ENCODE data around the gene SETD6.

The SETD6 gene

DNA sequence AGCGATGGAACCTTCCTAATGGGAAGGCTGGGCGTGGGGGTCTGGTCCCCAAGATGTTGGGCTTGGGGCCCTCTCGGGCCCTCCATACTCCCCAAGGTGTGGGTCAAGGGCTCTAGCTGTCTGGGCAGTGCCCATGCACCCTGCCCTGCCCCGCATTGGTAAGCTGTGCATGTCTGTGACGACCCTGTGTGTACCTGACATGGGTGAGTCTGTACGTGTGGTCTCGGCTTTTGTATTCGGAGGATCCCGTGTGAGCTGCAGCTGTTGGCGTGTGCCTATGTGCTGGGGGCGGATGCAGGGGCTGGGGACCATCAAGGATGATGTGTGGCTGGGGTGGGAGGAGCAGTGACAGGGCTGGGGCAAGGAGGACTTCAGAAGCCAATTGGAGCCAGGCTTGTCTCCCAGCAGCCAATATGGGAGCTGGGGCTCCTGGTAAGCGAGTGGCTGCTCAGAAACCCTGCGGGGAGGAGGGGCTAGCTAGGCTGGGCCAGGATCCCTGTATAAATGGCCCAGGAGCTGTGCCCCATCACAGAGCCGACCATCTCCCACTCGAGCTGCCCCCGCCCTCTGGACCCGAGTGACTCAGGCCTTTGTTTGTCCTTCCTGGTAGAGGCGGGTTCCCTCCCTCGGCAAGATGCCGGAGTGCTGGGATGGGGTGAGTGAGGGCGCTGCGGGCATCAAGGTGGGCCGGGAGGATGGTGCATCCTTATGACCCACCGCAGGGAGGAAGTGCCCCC lies 15.5 kb upstream of the SETD6 start, which contains the start of gene NDRG4 (continued):
- peak; percentile 69 for TF ChIP-seq ZNF398 (tag by site-specific recombination; IDR thresholded peaks at IDR 0.05)
- TF ChIP-seq ZNF670 (tag by site-specific recombination; IDR thresholded peaks at IDR 0.05; ENCODE audit: low read depth), result no peak
- peak; percentile 44 for TF ChIP-seq ZNF366 (tag by site-specific recombination; conservative IDR thresholded peaks at IDR 0.05)
- peak; percentile 60; the same call in 1 of the 2 replicates for TF ChIP-seq SP3 (tag by site-specific recombination; IDR thresholded peaks at IDR 0.05)
- no peak for TF ChIP-seq ZNF654 (tag by site-specific recombination; IDR thresholded peaks at IDR 0.05; ENCODE audit: low read depth)
- no peak for TF ChIP-seq ZNF19 (tag by site-specific recombination; IDR thresholded peaks at IDR 0.05; ENCODE audit: low read depth)
- TF ChIP-seq, protein P1, sequence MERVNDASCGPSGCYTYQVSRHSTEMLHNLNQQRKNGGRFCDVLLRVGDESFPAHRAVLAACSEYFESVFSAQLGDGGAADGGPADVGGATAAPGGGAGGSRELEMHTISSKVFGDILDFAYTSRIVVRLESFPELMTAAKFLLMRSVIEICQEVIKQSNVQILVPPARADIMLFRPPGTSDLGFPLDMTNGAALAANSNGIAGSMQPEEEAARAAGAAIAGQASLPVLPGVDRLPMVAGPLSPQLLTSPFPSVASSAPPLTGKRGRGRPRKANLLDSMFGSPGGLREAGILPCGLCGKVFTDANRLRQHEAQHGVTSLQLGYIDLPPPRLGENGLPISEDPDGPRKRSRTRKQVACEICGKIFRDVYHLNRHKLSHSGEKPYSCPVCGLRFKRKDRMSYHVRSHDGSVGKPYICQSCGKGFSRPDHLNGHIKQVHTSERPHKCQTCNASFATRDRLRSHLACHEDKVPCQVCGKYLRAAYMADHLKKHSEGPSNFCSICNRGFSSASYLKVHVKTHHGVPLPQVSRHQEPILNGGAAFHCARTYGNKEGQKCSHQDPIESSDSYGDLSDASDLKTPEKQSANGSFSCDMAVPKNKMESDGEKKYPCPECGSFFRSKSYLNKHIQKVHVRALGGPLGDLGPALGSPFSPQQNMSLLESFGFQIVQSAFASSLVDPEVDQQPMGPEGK (tag by site-specific recombination; IDR thresholded peaks at IDR 0.05), result peak; percentile 71
- peak; percentile 51; the same call in 1 of the 2 replicates for TF ChIP-seq YY2 (tag by site-specific recombination; IDR thresholded peaks at IDR 0.05)
- TF ChIP-seq ZNF639 (tag by site-specific recombination; IDR thresholded peaks at IDR 0.05), result no peak
- 0 out of 2 replicates have a peak, but pooled peaks have one; percentile 29 for TF ChIP-seq ZNF660 (tag by site-specific recombination; IDR thresholded peaks at IDR 0.05)
- TF ChIP-seq ZNF391 (tag by site-specific recombination; IDR thresholded peaks at IDR 0.05; ENCODE audit: borderline replicate concordance, low read depth), result no peak
- no peak for TF ChIP-seq IKZF3 (tag by site-specific recombination; IDR thresholded peaks at IDR 0.05)
- TF ChIP-seq, protein P2, sequence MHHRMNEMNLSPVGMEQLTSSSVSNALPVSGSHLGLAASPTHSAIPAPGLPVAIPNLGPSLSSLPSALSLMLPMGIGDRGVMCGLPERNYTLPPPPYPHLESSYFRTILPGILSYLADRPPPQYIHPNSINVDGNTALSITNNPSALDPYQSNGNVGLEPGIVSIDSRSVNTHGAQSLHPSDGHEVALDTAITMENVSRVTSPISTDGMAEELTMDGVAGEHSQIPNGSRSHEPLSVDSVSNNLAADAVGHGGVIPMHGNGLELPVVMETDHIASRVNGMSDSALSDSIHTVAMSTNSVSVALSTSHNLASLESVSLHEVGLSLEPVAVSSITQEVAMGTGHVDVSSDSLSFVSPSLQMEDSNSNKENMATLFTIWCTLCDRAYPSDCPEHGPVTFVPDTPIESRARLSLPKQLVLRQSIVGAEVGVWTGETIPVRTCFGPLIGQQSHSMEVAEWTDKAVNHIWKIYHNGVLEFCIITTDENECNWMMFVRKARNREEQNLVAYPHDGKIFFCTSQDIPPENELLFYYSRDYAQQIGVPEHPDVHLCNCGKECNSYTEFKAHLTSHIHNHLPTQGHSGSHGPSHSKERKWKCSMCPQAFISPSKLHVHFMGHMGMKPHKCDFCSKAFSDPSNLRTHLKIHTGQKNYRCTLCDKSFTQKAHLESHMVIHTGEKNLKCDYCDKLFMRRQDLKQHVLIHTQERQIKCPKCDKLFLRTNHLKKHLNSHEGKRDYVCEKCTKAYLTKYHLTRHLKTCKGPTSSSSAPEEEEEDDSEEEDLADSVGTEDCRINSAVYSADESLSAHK (tag by site-specific recombination; IDR thresholded peaks at IDR 0.05), result 0 out of 2 replicates have a peak, but pooled peaks have one; percentile 10
- peak; percentile 91 for TF ChIP-seq ZXDB (tag by site-specific recombination; IDR thresholded peaks at IDR 0.05)
- no peak for TF ChIP-seq KLF10 (tag by site-specific recombination; IDR thresholded peaks at IDR 0.05)
- 0 out of 2 replicates have a peak, but pooled peaks have one; percentile 12 for TF ChIP-seq ZBTB20 (tag by site-specific recombination; IDR thresholded peaks at IDR 0.05)
- TF ChIP-seq ZNF221 (tag by site-specific recombination; IDR thresholded peaks at IDR 0.05; ENCODE audit: borderline replicate concordance), result no peak
- no peak for TF ChIP-seq REPIN1 (tag by site-specific recombination; IDR thresholded peaks at IDR 0.05; ENCODE audit: low read depth)
- TF ChIP-seq ZNF558 (tag by site-specific recombination; IDR thresholded peaks at IDR 0.05), result no peak
- TF ChIP-seq GFI1B (tag by site-specific recombination; IDR thresholded peaks at IDR 0.05), result no peak
- TF ChIP-seq KLF8 (tag by site-specific recombination; IDR thresholded peaks at IDR 0.05), result no peak
- peak; percentile 87 for TF ChIP-seq EGR2 (tag by site-specific recombination; IDR thresholded peaks at IDR 0.05; ENCODE audit: low read depth)
- TF ChIP-seq SP2 (tag by site-specific recombination; IDR thresholded peaks at IDR 0.05), result peak; percentile 91
- TF ChIP-seq, protein P3, sequence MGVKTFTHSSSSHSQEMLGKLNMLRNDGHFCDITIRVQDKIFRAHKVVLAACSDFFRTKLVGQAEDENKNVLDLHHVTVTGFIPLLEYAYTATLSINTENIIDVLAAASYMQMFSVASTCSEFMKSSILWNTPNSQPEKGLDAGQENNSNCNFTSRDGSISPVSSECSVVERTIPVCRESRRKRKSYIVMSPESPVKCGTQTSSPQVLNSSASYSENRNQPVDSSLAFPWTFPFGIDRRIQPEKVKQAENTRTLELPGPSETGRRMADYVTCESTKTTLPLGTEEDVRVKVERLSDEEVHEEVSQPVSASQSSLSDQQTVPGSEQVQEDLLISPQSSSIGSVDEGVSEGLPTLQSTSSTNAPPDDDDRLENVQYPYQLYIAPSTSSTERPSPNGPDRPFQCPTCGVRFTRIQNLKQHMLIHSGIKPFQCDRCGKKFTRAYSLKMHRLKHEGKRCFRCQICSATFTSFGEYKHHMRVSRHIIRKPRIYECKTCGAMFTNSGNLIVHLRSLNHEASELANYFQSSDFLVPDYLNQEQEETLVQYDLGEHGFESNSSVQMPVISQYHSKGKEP (tag by site-specific recombination; IDR thresholded peaks at IDR 0.05), result no peak
- peak; percentile 83 for TF ChIP-seq ZFHX2 (tag by site-specific recombination; conservative IDR thresholded peaks at IDR 0.05)
- no peak for TF ChIP-seq ZNF707 (tag by site-specific recombination; IDR thresholded peaks at IDR 0.05)
- TF ChIP-seq KLF9 (tag by site-specific recombination; IDR thresholded peaks at IDR 0.05; ENCODE audit: low read depth), result 0 out of 2 replicates have a peak, but pooled peaks have one; percentile 11
- TF ChIP-seq KLF16 (tag by site-specific recombination; IDR thresholded peaks at IDR 0.05), result 0 out of 2 replicates have a peak, but pooled peaks have one; percentile 42
- no peak for TF ChIP-seq ZNF555 (tag by site-specific recombination; conservative IDR thresholded peaks at IDR 0.05)
- TF ChIP-seq ZNF561 (tag by site-specific recombination; IDR thresholded peaks at IDR 0.05; ENCODE audit: borderline replicate concordance), result peak; percentile 30; the same call in 1 of the 2 replicates
